ENCODE measurements around the gene SH2D3A. TPM values are rescaled to one million over a fixed set of nuclear protein-coding genes. Genes with fewer than 3 reads are reported as not detected.
"Not testable (repeated sequence)": the region's sequence is repeated elsewhere in the genome, so short reads cannot be mapped to it uniquely, and the experiment has no call there.

SH2D3A gene
- total and polyA plus RNA-seq, 2 of the 8 experiments (the other 6 are each of a cell fraction or from before 2014, with no cell fraction given), result 14.5 to 22.1 TPM

GRCh38 chr19:6748543-6748942, 18.7 kb downstream of the SH2D3A start:
- H3K4me2 ChIP-seq (ENCODE audit: insufficient read depth in 1 of 2, low read depth in 2 of 2, low read length in 2 of 2); H2AK5ac ChIP-seq (ENCODE audit: low read depth, low read length); H3K4ac ChIP-seq (replicated peaks; ENCODE audit: insufficient read length, low read depth, low read length); H2BK12ac ChIP-seq (ENCODE audit: low read depth, low read length); H4K8ac ChIP-seq (ENCODE audit: extremely low read depth, insufficient read depth, low read length); H3K27ac ChIP-seq (ENCODE audit: low read depth, low read length); H2AFZ ChIP-seq (ENCODE audit: low read length); H3K79me1 ChIP-seq (ENCODE audit: low read depth, low read length); DNase-seq (ENCODE audit: low read depth in 1 of 2, low spot score in 2 of 2); H3K4me3 ChIP-seq (ENCODE audit: extremely low read depth in 1 of 4, insufficient read depth in 2 of 4, low read depth in 3 of 4, low read length in 4 of 4); H2BK5ac ChIP-seq (ENCODE audit: low read depth, low read length); H3K9me3 ChIP-seq (ENCODE audit: insufficient read depth in 2 of 2, low read depth in 1 of 2, low read length in 1 of 2); H3K79me2 ChIP-seq (ENCODE audit: control insufficient read depth in 1 of 2, insufficient read depth in 2 of 2, low read length in 2 of 2); H3K9ac ChIP-seq (replicated peaks in 1 of 4; ENCODE audit: extremely low read depth in 1 of 4, low read depth in 3 of 4, low read length in 3 of 4); H4K5ac ChIP-seq (ENCODE audit: insufficient read length, low read depth, low read length); H2BK120ac ChIP-seq (replicated peaks; ENCODE audit: low read depth, low read length); H3K56ac ChIP-seq (replicated peaks; ENCODE audit: insufficient read length, low read depth, low read length); H4K91ac ChIP-seq (replicated peaks; ENCODE audit: insufficient read length, low read length); H4K20me1 ChIP-seq (replicated peaks in 1 of 2; ENCODE audit: control insufficient read depth in 1 of 2, insufficient read depth in 2 of 2, low read length in 2 of 2); FAIRE-seq; H2BK15ac ChIP-seq (ENCODE audit: low read length); H3K27me3 ChIP-seq (replicated peaks in 1 of 4; ENCODE audit: control insufficient read depth in 3 of 4, extremely low read depth in 1 of 4, insufficient read depth in 3 of 4, low read length in 3 of 4); H3K14ac ChIP-seq (ENCODE audit: insufficient read length); H3K18ac ChIP-seq (ENCODE audit: extremely low read depth, low read length); H3K23me2 ChIP-seq (ENCODE audit: low read depth, low read length); H2BK20ac ChIP-seq (ENCODE audit: low read length); H3K23ac ChIP-seq (ENCODE audit: insufficient read length): not testable (repeated sequence)
- POLR2A ChIA-PET (ENCODE audit: partially characterized antibody), result interaction anchor here (0.6 to 8.0 kb wide), 3 partner anchors 8 to 21 kb away, joined by 3 to 110 read pairs (median 3); partner anchors contain the start of genes GPR108 and TRIP10
- Histone ChIP-seq H3K4me1 (replicated peaks in 1 of 4; ENCODE audit: control insufficient read depth in 3 of 4, insufficient read depth in 4 of 4, low read length in 3 of 4) (peaks cover 0 to 12% (median 9%) of the 10 kb centered on the region in 4 experiments; a peak in 6 of 7 replicates), H3K36me3 (ENCODE audit: control insufficient read depth in 2 of 4, insufficient read depth in 4 of 4, low read length in 3 of 4) (peaks cover 31 to 83% (median 54%) of the 10 kb centered on the region in 4 experiments)
- 86% methylated on average over 10 of the region's 10 CpGs; no CpG with 5 or more reads in 1 of the 2 experiments for WGBS, 2 experiments (ENCODE audit: extremely low coverage in 1 of 2, insufficient coverage in 1 of 2, insufficient read length in 1 of 2, insufficient replicate concordance in 2 of 2, low coverage in 1 of 2, low lambda C conversion rate in 2 of 2, missing lambda C conversion rate in 1 of 2)
- CTCF ChIA-PET (ENCODE audit: partially characterized antibody), result interaction anchor here (1.3 kb wide), 1 partner anchor 10 kb away, joined by 4 read pairs; no protein-coding TSS in a partner anchor

Measured in H1 (cell line).